Breast epithelium (tissue), 4 donors: ENCODE results near the gene TNIP1. TPM values are rescaled to one million over a fixed set of nuclear protein-coding genes. Genes with fewer than 3 reads are reported as not detected.

Experiments
- DNase-seq, 2 donors: peaks; one replicate each; pipeline ENCODE4 v3.0.0-alpha.2; 2019; ENCODE audit warnings: low spot score in 2 of 2
- H3K27ac ChIP-seq, 2 donors: fragments of 200-600 bp; sonication (generic) in 1 of 2; one replicate each; pipeline ENCODE4 v1.5.1; 2016 to 2019; ENCODE audit warnings: mild to moderate bottlenecking in 1 of 2
- H3K27me3 ChIP-seq, 2 donors: fragments of 200-600 bp; sonication (generic) in 1 of 2; one replicate each; pipeline versions ENCODE4 v1.5.1 to v1.6.0; 2017 to 2019; ENCODE audit warnings: control low read depth in 1 of 2, mild to moderate bottlenecking in 1 of 2
- H3K36me3 ChIP-seq: fragments of 200-600 bp; one replicate; pipeline ENCODE4 v1.5.1; 2019
- H3K4me1 ChIP-seq, 2 donors: fragments of 200-600 bp; sonication (generic); one replicate each; pipeline ENCODE4 v1.5.1; 2016 to 2019; ENCODE audit warnings: control low read depth in 1 of 2
- H3K4me3 ChIP-seq, 3 donors: fragments of 200-600 bp; sonication (generic); 1 replicate in 2 of 3; 2 replicates in 1 of 3; pipeline ENCODE4 v1.5.1; 2016 to 2019; ENCODE audit warnings: mild to moderate bottlenecking in 3 of 3, moderate library complexity in 2 of 3
- H3K9me3 ChIP-seq, 2 donors: fragments of 200-600 bp; sonication (generic) in 1 of 2; one replicate each; pipeline ENCODE4 v1.5.1; 2016 to 2019; ENCODE audit warnings: control low read depth in 1 of 2
- POLR2A ChIP-seq: fragments of 450-650 bp; IDR thresholded peaks from one replicate; pipeline ENCODE4 v1.6.1; 2016; ENCODE audit warnings: antibody characterized with exemption, mild to moderate bottlenecking, moderate library complexity
- POLR2AphosphoS5 ChIP-seq, 3 donors: sonication (generic); formaldehyde crosslinking; IDR thresholded peaks; one replicate each; pipeline ENCODE4 v1.6.1; 2017; ENCODE audit warnings: antibody characterized with exemption in 3 of 3
- intact Hi-C: fragments of 100-400 bp; cut with DNase I; formaldehyde crosslinking; loops from one replicate; pipeline ENCODE4 v1.15.1; 2023; ENCODE audit warnings: low total_unique reads
- total RNA-seq, 3 donors: library from RNA; depleted of rRNA; stranded (reverse); fragments of >200 nt; gene quantifications; one replicate each; pipeline ENCODE4 v1.1.0, GENCODE V29; 2016
- TF ChIP-seq, protein P1 (sequence below), 3 donors: fragments of 450-650 bp; IDR thresholded peaks; one replicate each; pipeline ENCODE4 v1.5.1; 2016 to 2017; ENCODE audit warnings: antibody characterized with exemption in 3 of 3, mild to moderate bottlenecking in 3 of 3, moderate library complexity in 3 of 3

The TNIP1 gene
- total RNA-seq, 3 donors from 2014 or later = 65.3 to 221 (median 91.8) TPM

DNA sequence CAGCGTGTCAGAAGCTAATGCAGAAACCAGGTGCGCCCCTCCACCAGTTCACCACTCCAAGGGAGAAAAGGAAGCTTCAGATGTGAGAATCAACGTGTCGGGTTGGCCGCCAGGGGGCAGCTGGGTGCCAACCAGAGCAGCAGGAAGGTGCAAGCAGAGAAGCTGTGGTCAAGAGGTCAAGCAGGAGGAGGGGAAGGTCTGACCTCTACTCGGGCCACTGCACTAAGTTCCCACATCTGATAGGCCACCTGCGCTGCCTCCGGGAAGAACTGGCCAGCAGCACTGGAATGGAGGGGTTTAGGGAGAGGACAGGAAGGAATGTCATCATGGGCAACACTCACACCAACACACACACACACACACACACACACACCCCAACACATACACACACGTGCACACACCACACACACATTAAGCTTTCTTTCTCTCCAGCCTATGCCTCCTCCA lies 45.4 kb upstream of the TNIP1 start:
- Histone ChIP-seq H3K4me1 (peaks cover 0 to 2% of the 10 kb centered on the region in 2 donors), H3K36me3 (no peaks in the 10 kb centered on the region), H3K9me3 (no peaks in the 10 kb centered on the region), H3K27ac (no peak overlapping the region), H3K4me3 (no peak overlapping the region), H3K27me3 (no peaks in the 10 kb centered on the region)
- intact Hi-C loops = loop anchor here (10.0 kb wide), 1 partner anchor 119 kb away; no protein-coding TSS in a partner anchor
- peak; percentile 47 to 75 for DNase-seq
- TF ChIP-seq, protein P1, sequence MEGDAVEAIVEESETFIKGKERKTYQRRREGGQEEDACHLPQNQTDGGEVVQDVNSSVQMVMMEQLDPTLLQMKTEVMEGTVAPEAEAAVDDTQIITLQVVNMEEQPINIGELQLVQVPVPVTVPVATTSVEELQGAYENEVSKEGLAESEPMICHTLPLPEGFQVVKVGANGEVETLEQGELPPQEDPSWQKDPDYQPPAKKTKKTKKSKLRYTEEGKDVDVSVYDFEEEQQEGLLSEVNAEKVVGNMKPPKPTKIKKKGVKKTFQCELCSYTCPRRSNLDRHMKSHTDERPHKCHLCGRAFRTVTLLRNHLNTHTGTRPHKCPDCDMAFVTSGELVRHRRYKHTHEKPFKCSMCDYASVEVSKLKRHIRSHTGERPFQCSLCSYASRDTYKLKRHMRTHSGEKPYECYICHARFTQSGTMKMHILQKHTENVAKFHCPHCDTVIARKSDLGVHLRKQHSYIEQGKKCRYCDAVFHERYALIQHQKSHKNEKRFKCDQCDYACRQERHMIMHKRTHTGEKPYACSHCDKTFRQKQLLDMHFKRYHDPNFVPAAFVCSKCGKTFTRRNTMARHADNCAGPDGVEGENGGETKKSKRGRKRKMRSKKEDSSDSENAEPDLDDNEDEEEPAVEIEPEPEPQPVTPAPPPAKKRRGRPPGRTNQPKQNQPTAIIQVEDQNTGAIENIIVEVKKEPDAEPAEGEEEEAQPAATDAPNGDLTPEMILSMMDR (IDR thresholded peaks at IDR 0.05) = peak; percentile 84 to 90 (median 89)
- no peak for TF ChIP-seq POLR2A
- peak in 2 of 3 donors; percentile 36 to 37 for TF ChIP-seq POLR2AphosphoS5 (IDR thresholded peaks at IDR 0.05)

DNA sequence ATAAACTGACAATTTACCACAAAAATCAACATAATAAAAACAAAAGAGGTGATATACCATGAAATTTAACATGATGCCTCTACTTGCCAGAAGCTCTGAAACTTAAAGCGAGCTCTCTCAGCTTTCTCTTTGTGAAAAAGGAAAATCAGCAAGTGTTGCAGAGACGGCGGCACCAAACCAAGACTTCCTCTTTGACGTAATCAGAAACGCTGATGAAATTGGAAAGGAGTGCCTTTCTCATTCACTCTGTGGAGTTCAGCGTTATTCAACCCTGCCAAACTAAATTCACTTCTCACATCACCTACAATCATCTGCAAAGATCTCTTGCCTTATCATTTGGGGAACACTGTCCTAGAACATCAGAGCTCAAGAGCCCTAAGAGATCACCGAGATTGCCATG lies 44.6 kb upstream of the TNIP1 start:
- no peaks in the 10 kb centered on the region for H3K9me3 ChIP-seq
- intact Hi-C loops = loop anchor here (10.0 kb wide), 1 partner anchor 119 kb away; no protein-coding TSS in a partner anchor
- DNase-seq = no peak
- TF ChIP-seq POLR2AphosphoS5 (IDR thresholded peaks at IDR 0.05) (no peak), POLR2A (no peak)
- TF ChIP-seq, protein P1 (IDR thresholded peaks at IDR 0.05) = no peak
- no peaks in the 10 kb centered on the region for H3K27me3 ChIP-seq
- H3K4me1 ChIP-seq = peaks cover 0 to 2% of the 10 kb centered on the region in 2 donors
- H3K4me3 ChIP-seq = no peak overlapping the region
- H3K36me3 ChIP-seq = no peaks in the 10 kb centered on the region
- H3K27ac ChIP-seq = no peak overlapping the region

DNA sequence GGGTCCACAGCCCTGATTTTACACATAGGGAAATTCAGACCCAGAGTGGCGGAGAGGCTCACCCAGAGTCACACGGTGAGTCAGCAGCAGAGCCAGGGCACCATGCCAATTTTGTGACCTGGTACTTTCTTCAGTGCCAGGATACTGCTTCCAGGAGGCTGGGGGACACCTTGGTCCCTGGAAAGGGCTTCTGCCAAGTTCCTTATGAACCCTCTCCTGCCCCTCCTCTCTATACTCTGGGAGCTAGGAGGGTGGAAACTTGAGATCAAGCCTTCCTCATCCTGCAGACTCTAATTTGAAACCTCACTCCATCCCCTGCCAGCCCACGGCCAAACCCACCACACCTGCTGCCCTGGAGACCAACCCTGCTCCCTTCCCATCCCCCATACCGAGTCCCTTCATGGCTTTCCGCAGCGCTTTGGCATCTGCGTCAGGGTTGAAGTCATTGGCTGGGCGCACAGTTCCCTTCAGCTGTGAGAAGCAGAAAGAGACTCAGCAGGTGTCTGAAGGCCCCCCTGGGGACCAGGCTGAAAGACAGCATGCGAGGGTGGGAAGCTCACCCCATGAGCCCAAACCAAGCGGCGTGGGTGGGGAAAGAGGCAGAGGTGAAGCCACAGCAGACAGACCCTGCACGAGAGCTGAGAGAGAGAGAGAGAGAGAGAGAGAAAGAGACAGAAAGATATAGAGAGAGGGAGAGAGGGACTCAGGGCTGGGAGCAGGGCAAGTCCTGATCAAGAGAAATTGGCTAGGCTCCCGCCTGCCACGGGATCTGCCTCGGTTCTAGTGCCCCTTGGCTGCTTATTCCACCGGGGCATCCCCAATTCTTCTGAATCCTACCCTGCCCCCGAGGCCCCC lies 43.3 kb upstream of the TNIP1 start:
- Histone ChIP-seq H3K9me3 (no peaks in the 10 kb centered on the region), H3K27ac (peak overlapping the region; percentile 45 to 63), H3K4me3 (no peak overlapping the region), H3K4me1 (peaks cover 0 to 2% of the 10 kb centered on the region in 2 donors), H3K27me3 (no peaks in the 10 kb centered on the region), H3K36me3 (no peaks in the 10 kb centered on the region)
- TF ChIP-seq POLR2A = no peak
- no peak for TF ChIP-seq POLR2AphosphoS5 (IDR thresholded peaks at IDR 0.05)
- TF ChIP-seq, protein P1 (IDR thresholded peaks at IDR 0.05) = no peak
- DNase-seq = peak; percentile 56 to 76
- intact Hi-C loops = loop anchor here (10.0 kb wide), 1 partner anchor 121 kb away; no protein-coding TSS in a partner anchor

DNA sequence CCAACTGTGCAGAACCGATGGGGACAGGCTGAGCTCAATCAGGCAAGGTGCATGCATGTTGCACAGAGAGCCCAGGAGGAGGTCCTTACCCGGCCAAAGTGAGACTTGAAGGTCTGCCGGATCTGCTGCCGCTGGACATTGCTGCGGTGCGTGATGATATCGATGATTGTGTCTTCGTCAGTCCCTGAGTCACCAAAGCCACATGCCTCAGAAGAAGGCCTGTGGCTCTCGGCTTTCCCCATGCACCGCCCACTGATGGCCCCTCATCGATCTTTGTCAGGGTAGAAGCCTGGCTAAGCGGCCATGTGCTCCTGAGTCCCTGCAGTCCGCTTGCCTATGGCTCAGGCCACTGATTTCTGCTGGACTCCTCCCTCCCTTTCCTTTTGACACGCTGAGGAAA lies 42.0 kb upstream of the TNIP1 start:
- Histone ChIP-seq H3K9me3 (no peaks in the 10 kb centered on the region), H3K27me3 (no peaks in the 10 kb centered on the region), H3K36me3 (no peaks in the 10 kb centered on the region), H3K27ac (no peak overlapping the region), H3K4me3 (no peak overlapping the region), H3K4me1 (peaks cover 0 to 2% of the 10 kb centered on the region in 2 donors)
- TF ChIP-seq, protein P1 (IDR thresholded peaks at IDR 0.05) = no peak
- TF ChIP-seq POLR2AphosphoS5 (IDR thresholded peaks at IDR 0.05) (no peak), POLR2A (no peak)
- no peak for DNase-seq
- intact Hi-C loops = loop anchor here (10.0 kb wide), 1 partner anchor 122 kb away; no protein-coding TSS in a partner anchor

DNA sequence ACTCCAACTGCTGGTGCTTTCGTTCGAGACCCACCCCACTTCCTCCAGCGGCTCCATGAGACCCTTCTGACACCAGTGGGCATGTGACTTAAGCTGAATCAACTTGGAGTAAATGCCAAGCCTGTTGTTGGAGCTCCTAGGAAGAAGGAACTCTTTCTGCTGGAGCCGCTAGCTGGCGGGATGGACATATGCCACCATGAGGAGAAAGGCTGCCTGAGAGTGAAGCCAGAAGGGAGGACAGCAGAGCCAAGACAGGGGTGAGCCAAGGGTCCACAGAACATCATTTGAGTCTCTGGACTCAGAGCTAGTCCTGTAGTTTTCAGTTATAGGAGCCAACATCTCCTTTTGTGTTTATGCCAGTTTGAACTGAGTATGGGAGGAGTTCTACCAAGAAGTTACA lies 40.8 kb upstream of the TNIP1 start:
- TF ChIP-seq POLR2A (no peak), POLR2AphosphoS5 (IDR thresholded peaks at IDR 0.05) (no peak)
- TF ChIP-seq, protein P1 (IDR thresholded peaks at IDR 0.05) = no peak
- peaks cover 0 to 2% of the 10 kb centered on the region in 2 donors for H3K4me1 ChIP-seq
- intact Hi-C loops = loop anchor here (10.0 kb wide), 1 partner anchor 123 kb away; no protein-coding TSS in a partner anchor
- no peaks in the 10 kb centered on the region for H3K9me3 ChIP-seq
- DNase-seq = no peak
- peak overlapping the region in 1 of 2 donors; percentile 2 for H3K27ac ChIP-seq
- no peak overlapping the region for H3K4me3 ChIP-seq
- H3K27me3 ChIP-seq = no peaks in the 10 kb centered on the region
- no peaks in the 10 kb centered on the region for H3K36me3 ChIP-seq
